ENCODE results near the gene TCTA.
"Not testable (repeated sequence)": the region's sequence is repeated elsewhere in the genome, so short reads cannot be mapped to it uniquely, and the experiment has no call there.

DNA sequence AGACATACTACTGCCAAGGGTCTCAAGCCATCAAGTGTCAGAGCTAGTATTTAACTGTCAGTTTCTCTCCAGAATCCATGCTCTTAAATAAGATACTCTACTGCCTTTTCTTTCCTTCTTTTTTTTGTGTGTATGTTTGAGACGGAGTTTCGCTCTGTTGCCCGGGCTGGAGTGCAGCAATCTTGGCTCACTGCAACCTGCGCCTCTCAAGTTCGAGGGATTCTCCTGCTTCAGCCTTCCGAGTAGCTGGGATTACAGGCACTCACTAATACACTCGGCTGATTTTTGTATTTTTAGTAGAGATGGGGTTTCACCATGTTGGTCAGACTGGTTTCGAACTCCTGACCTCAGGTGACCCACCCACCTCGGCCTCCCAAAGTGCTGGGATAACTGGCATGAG lies 6.7 kb upstream of the TCTA start:
- not testable (repeated sequence) for TF ChIP-seq EGR2 (tag by site-specific recombination; IDR thresholded peaks at IDR 0.05; ENCODE audit: low read depth); SP2 (tag by site-specific recombination; IDR thresholded peaks at IDR 0.05); SALL2 (tag by site-specific recombination; IDR thresholded peaks at IDR 0.05; ENCODE audit: borderline replicate concordance); ZNF600 (tag by site-specific recombination; IDR thresholded peaks at IDR 0.05); ZNF274 (IDR thresholded peaks at IDR 0.05; ENCODE audit: low read length); ZNF274 (tag by site-specific recombination; IDR thresholded peaks at IDR 0.05; ENCODE audit: borderline replicate concordance)
- TF ChIP-seq, protein P1, sequence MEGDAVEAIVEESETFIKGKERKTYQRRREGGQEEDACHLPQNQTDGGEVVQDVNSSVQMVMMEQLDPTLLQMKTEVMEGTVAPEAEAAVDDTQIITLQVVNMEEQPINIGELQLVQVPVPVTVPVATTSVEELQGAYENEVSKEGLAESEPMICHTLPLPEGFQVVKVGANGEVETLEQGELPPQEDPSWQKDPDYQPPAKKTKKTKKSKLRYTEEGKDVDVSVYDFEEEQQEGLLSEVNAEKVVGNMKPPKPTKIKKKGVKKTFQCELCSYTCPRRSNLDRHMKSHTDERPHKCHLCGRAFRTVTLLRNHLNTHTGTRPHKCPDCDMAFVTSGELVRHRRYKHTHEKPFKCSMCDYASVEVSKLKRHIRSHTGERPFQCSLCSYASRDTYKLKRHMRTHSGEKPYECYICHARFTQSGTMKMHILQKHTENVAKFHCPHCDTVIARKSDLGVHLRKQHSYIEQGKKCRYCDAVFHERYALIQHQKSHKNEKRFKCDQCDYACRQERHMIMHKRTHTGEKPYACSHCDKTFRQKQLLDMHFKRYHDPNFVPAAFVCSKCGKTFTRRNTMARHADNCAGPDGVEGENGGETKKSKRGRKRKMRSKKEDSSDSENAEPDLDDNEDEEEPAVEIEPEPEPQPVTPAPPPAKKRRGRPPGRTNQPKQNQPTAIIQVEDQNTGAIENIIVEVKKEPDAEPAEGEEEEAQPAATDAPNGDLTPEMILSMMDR (tag by site-specific recombination; IDR thresholded peaks at IDR 0.05): not testable (repeated sequence)
- TF ChIP-seq, protein P2, sequence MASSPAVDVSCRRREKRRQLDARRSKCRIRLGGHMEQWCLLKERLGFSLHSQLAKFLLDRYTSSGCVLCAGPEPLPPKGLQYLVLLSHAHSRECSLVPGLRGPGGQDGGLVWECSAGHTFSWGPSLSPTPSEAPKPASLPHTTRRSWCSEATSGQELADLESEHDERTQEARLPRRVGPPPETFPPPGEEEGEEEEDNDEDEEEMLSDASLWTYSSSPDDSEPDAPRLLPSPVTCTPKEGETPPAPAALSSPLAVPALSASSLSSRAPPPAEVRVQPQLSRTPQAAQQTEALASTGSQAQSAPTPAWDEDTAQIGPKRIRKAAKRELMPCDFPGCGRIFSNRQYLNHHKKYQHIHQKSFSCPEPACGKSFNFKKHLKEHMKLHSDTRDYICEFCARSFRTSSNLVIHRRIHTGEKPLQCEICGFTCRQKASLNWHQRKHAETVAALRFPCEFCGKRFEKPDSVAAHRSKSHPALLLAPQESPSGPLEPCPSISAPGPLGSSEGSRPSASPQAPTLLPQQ (tag by site-specific recombination; IDR thresholded peaks at IDR 0.05): not testable (repeated sequence)

All from HEK293 (cell line).